ENCODE data around the gene ABHD2.

The ABHD2 gene

GRCh38 chr15:89155122-89155521, 66.9 kb downstream of the ABHD2 start:
- DNase-seq (ENCODE audit: extremely low read depth, low read depth), result no peak
- TF ChIP-seq, protein P1, sequence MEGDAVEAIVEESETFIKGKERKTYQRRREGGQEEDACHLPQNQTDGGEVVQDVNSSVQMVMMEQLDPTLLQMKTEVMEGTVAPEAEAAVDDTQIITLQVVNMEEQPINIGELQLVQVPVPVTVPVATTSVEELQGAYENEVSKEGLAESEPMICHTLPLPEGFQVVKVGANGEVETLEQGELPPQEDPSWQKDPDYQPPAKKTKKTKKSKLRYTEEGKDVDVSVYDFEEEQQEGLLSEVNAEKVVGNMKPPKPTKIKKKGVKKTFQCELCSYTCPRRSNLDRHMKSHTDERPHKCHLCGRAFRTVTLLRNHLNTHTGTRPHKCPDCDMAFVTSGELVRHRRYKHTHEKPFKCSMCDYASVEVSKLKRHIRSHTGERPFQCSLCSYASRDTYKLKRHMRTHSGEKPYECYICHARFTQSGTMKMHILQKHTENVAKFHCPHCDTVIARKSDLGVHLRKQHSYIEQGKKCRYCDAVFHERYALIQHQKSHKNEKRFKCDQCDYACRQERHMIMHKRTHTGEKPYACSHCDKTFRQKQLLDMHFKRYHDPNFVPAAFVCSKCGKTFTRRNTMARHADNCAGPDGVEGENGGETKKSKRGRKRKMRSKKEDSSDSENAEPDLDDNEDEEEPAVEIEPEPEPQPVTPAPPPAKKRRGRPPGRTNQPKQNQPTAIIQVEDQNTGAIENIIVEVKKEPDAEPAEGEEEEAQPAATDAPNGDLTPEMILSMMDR (IDR thresholded peaks at IDR 0.05; ENCODE audit: low read depth, low read length, missing control alignments), result no peak
- H3K4me3 ChIP-seq (replicated peaks; ENCODE audit: low read depth, low read length), result no peak overlapping the region

- no peak for DNase-seq (ENCODE audit: extremely low read depth, low read depth)
- TF ChIP-seq, protein P1 (IDR thresholded peaks at IDR 0.05; ENCODE audit: low read depth, low read length, missing control alignments), result no peak
Measured at GRCh38 chr15:89155656-89156055, 67.4 kb downstream of the ABHD2 start.

DNA sequence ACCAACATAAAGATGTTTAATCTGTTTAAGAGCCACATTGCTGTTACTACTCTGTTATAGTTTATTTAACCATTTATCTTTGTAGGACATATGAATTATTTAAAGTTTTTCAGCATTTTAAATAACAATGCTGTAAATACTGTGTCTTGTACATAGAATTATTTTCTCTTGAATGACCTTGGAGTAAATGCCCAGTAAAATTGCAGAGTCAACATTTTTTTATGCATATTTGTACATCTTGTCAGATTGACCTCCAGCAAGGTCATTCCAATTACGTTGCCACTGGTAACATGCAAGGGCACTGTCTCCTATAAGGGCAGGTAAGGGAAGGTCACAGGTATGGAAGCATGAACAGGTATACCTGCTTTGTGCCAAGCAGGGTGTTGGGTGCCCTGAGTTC, 68.8 kb downstream of the ABHD2 start:
- TF ChIP-seq, protein P1 (IDR thresholded peaks at IDR 0.05; ENCODE audit: low read depth, low read length, missing control alignments), result no peak
- DNase-seq (ENCODE audit: extremely low read depth, low read depth), result no peak
- no peak overlapping the region for H3K4me3 ChIP-seq (replicated peaks; ENCODE audit: low read depth, low read length)

More at GRCh38 chr15:89155656-89156055, 67.4 kb downstream of the ABHD2 start:
- H3K4me3 ChIP-seq (replicated peaks; ENCODE audit: low read depth, low read length), result no peak overlapping the region

- no peak for DNase-seq (ENCODE audit: extremely low read depth, low read depth)
- TF ChIP-seq, protein P1 (IDR thresholded peaks at IDR 0.05; ENCODE audit: low read depth, low read length, missing control alignments), result no peak
- no peak overlapping the region for H3K4me3 ChIP-seq (replicated peaks; ENCODE audit: low read depth, low read length)
Measured at GRCh38 chr15:89157918-89158564, 69.8 kb downstream of the ABHD2 start.

DNA sequence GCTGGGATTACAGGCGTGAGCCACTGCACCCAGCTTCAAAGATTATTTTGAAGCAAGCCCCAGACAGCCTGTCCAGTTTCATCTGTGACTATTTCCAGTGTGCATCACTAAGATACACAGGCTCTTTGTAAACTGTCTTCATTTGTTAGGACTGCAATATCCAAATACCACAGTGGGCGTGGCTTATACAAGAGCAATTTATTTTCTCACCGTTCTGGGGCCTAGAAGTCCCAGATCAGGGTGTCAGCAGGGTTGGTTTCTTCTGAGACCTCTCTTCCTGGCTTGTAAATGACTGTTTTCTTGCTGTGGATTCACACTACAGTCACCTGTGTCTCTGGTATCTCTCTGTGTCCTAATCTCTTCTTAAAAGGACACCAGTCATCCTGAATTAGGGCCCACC, 73.4 kb downstream of the ABHD2 start:
- H3K4me3 ChIP-seq (replicated peaks; ENCODE audit: low read depth, low read length), result no peak overlapping the region
- DNase-seq (ENCODE audit: extremely low read depth, low read depth), result no peak
- TF ChIP-seq, protein P1 (IDR thresholded peaks at IDR 0.05; ENCODE audit: low read depth, low read length, missing control alignments), result no peak

GRCh38 chr15:89163271-89164055, 75.2 kb downstream of the ABHD2 start:
- H3K4me3 ChIP-seq (replicated peaks; ENCODE audit: low read depth, low read length), result no peak overlapping the region
- DNase-seq (ENCODE audit: extremely low read depth, low read depth), result no peak
- TF ChIP-seq, protein P1 (IDR thresholded peaks at IDR 0.05; ENCODE audit: low read depth, low read length, missing control alignments), result no peak
